Activated CD8-positive, alpha-beta memory T cell treated with anti-CD3 and anti-CD28 coated beads for 1 hour (primary cell): ENCODE data around the gene MYH7.
"Not testable (repeated sequence)": the region's sequence is repeated elsewhere in the genome, so short reads cannot be mapped to it uniquely, and the experiment has no call there.

ENCODE experiments used
- DNase-seq, 2 donors: peaks; one replicate each; pipeline ENCODE4 v3.0.0-alpha.2; 2020; ENCODE audit warnings: low read depth in 1 of 2; ENCODE audit errors: extremely low read depth in 1 of 2

The MYH7 gene

GRCh38 chr14:23431486-23431885 is 4.0 kb downstream of the MYH7 start:
- no peak for DNase-seq

GRCh38 chr14:23430723-23431085 is 4.8 kb downstream of the MYH7 start:
- no peak for DNase-seq

- no peak for DNase-seq
Observed at GRCh38 chr14:23430016-23430722, 5.3 kb downstream of the MYH7 start.

DNA sequence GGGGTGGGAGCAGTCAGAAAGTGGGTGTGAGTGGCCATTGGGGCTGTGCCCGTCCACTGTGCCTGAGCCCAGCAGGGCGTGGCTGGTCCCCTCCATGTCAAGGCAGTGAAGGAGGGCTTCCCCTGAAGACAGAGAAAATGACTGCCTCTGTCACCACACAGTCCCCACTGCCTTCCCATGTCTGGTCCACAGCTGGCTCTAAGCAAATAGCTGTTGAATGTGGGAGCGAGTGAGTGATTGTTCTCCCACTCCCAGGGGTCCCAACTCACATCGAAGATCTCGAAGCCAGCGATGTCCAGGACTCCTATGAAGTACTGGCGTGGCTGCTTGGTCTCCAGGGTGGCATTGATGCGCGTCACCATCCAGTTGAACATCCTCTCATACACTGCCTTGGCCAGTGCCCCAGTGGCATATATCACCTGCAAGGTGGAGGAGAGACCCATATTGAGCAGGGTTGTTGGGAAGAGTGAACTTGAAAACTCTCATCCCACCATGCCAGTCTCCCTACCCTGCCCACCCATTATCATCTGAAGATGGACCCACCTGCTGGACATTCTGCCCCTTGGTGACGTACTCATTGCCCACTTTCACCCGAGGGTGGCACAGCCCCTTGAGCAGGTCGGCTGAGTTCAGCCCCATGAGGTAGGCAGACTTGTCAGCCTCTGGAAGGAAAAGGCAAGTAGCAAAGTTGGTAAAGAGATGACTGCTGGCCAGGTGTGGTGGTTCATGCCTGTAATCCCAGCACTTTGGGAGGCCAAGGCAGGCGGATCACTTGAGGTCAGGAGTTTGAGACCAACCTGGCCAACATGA is 6.6 kb downstream of the MYH7 start:
- DNase-seq = no peak

DNA sequence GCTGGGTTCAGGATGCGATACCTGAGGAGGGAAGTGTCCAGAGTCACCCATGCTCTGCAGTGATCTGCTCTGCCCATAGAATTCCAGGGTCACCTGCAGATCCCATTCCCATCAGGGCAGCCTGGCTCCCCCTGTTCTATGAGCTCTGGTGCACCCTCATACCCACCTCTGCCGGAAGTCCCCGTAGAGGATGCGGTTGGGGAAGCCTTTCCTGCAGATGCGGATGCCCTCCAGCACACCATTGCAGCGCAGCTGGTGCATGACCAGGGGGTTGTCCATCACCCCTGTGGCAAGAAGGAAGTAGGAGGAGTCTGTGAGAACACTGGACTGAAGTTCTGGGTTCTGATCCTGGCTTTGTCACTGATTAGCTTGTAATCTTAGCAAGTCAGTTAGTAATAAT is 9.7 kb downstream of the MYH7 start:
- not testable (repeated sequence) for DNase-seq

DNA sequence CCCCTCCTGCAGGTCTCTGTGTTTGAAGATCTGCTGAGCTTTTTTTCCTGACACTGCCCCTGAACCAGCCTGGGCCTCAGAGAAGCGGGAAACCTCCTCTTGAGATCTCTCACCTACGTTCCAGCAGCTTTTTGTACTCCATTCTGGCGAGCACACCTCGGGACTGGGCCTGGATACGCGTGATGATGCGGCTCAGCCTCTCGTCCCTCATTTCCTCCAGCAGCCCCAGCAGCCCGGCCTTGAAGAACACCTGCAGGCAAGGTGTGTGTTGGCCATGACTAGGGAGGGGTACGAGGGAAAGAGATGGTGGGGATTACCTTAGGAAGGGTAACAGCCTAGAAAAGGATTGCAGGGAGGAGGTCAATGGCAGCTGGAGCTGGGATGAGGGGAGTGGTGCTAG is 10.3 kb downstream of the MYH7 start:
- no peak for DNase-seq

- DNase-seq = no peak
Observed at GRCh38 chr14:23423657-23424056, 11.8 kb downstream of the MYH7 start.

GRCh38 chr14:23421594-23421993 is 13.9 kb downstream of the MYH7 start:
- DNase-seq = no peak

DNA sequence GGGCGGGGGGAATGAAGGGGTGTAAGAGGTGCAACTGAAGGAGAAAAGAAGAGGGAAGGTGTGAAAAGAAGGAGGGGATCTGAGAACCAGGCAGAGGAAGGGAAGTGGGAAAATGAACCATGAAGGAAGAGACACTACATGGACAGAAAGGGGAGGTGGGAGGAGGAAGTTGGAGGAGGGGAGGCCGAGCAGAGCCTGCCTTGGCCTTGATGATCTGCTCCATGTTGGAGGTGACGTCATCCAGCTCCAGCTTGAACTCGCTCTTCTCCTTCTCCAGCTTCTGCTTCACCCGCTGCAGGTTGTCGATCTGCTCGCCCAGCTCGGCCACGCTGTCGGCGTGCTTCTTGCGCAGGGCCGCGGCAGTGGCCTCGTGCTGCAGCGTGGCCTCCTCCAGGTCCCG is 15.8 kb downstream of the MYH7 start:
- DNase-seq = not testable (repeated sequence)

- DNase-seq = no peak
Observed at GRCh38 chr14:23418021-23418420, 17.4 kb downstream of the MYH7 start.

GRCh38 chr14:23417269-23417668 is 18.2 kb downstream of the MYH7 start:
- DNase-seq = not testable (repeated sequence)

- DNase-seq = no peak
Observed at GRCh38 chr14:23416801-23417200, 18.7 kb downstream of the MYH7 start.

DNA sequence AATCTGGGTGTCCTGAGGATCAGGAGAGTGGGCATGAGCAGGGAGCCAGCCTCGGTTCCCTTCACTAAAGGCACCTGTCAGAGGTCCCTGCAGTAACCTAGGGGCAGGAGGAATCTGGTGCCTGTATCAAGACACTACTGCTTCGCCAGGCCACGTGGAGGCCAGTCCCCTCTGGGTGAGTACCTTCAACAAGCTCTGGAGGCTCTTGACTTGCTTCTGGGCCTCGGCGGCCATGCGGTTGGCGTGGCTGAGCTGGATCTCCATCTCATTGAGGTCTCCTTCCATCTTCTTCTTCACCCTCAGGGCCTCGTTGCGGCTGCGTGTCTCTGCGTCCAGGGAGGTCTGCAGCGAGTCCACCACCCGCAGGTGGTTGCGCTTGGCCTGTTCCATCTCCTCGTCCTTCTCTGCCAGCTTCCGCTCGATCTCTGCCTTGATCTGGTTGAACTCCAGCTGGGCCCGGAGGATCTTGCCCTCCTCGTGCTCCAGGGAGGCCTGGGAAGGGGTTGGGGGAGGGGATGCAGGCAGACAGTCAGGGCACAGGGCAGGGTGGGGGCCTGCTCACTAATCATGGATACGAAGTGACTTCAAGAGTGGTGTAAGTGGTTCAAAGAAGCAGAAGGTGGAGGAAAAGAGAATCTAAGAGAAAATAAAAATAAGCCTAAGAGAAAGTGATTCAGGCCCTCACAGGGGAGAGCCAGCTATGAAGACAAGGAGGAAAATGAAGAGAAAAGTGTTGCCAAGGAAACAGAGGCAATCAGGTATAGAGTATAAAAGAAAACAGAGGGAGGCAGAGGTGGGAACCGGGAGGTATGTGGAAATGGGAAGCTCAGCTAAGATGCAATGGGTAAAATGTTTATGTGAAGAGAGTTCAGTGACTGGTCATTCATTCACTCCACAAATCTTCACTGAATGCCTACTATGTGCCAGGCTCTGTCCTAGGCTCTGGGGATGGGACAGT is 19.4 kb downstream of the MYH7 start:
- no peak for DNase-seq

GRCh38 chr14:23414906-23415820 is 20.3 kb downstream of the MYH7 start:
- no peak for DNase-seq

- no peak for DNase-seq
Observed at GRCh38 chr14:23414254-23414653, 21.2 kb downstream of the MYH7 start.

- no peak for DNase-seq
Observed at GRCh38 chr14:23413681-23414080, 21.8 kb downstream of the MYH7 start.

- no peak for DNase-seq
Observed at GRCh38 chr14:23411563-23412525, 23.6 kb downstream of the MYH7 start.

DNA sequence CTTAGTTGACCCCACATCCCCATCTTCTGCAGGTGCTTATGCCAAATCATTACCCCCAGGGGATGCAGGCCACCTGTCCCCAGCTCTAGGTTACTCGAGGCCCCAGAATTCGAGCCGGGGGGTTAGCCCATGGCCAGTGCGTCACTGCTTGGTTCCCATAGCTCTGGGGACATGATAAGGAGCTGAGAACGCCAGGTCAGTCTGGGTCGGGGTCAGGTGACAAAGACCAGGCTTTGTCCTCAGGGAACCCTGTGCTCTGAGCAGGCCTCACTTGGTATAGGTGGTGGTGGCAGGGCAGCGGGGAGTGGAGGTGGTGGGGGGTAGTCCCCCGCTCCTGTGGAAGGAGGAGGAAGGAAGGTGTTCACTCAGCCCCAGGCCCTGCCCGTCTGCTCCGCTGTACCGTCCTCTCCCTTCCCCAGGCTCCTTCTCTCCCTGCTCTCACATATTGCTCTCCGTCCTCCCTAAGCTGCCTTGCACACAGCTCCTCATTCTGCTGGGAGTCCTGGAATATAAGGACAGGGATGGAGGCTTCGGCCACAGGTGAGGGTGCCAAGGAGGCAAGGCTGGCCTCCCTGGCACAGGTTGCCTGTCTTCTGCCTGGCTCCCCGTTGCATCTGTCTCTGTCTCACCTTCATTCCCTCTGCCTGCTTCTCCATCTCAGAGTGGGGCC is 25.4 kb downstream of the MYH7 start:
- DNase-seq = no peak

- DNase-seq = no peak
Observed at GRCh38 chr14:23409475-23409874, 26.0 kb downstream of the MYH7 start.
